Central memory CD4-positive, alpha-beta T cell (primary cell): ENCODE results near the gene FOXL1.

Experiments used
- DNase-seq: peaks from one replicate; pipeline ENCODE4 v3.0.0; 2022

Gene FOXL1

GRCh38 chr16:86608301-86608747 lies 30.0 kb downstream of the FOXL1 start:
- DNase-seq = no peak

- no peak for DNase-seq
Measured at GRCh38 chr16:86609115-86609514, 30.8 kb downstream of the FOXL1 start.

GRCh38 chr16:86609661-86610060 lies 31.3 kb downstream of the FOXL1 start:
- no peak for DNase-seq

DNA sequence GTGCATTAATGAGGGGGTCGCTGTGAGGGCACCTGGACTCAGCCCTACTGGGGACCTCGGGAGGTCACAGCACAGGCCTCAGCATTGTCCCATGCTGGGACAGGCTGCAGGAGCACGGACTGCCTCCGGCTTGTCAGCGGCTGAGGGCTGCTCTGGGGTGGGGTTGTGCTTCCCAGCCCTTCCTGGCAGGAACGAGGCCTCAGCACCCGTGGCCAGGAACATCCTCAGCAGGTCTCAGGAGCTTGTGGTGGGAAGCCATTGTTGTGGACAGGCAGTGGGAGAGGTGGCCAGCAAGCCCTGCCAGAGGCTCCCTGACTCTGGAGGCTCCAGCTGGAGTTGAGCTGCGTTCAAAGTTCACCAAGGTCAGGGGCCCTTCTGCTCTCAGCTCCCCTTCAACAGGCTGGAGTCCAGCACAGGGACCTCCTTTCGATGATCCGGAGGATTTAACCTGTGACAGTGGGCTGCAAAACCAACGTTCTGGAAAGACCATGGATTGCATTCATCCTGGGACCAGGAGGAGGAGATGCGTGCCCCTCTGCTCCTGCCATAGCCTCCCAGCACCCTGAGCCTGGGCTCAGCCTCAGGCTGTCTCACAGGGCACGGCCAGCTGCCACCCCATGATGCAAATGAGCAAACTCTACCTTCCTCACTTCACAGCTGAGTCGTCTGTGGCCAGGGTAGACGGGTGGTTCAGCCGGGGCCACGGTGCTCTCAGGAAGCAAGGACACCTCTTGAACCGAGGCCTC lies 32.6 kb downstream of the FOXL1 start:
- DNase-seq = no peak

DNA sequence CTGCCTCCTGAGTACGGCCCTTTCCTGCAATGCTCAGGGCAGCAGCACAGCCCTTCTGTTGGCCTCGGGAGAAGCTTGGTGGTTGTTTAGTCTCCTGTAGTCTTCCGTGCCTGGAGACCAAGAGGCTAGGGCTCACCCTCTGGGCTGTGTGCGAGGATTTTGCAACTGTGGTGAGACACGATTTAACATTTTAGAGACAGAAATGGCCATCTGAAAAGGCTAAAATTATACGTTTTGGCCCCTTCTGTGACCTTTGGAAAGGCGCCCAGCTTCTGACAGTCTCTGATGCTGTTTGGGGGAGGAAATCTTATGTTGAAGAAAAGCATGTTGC lies 33.1 kb downstream of the FOXL1 start:
- DNase-seq = no peak

DNA sequence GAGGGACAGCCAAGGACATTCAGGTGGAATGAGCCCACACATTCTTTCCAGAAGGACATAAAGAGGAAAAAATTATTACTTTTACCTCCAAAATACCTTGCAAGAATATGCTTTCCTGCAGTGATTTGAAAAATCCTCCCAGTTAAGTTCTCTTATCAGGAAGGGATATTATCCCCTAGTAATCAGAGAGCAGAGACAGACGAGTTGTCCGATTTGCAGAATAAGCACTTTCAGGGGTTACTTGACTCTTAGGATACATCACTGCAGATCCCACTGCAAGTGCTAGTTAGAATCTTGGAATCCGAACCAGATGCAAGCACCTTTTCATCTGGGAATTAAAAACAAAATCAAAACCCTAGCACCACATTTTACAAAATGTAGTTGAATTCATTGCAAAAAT lies 33.6 kb downstream of the FOXL1 start:
- no peak for DNase-seq

GRCh38 chr16:86614699-86615098 lies 36.4 kb downstream of the FOXL1 start:
- DNase-seq = no peak

DNA sequence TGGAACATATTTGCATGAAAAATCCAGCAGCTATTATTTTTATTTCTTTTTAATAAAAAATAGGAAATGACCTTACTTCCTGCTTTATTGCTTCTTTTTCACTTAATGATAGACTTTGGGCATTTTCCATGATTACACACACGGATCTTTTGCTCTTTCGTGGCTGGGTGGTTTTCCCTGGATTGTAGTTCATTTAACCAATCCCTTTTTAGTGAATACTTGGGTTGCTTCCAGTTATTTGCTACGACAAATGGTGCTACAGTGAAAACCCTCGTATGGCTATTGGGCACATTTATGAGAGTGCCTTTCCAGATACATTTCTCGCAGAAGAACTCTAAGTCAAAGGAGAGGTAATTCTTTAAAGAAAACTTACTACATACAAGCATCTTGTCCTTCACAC lies 38.6 kb downstream of the FOXL1 start:
- no peak for DNase-seq

GRCh38 chr16:86618431-86619238 lies 40.3 kb downstream of the FOXL1 start:
- DNase-seq = no peak

DNA sequence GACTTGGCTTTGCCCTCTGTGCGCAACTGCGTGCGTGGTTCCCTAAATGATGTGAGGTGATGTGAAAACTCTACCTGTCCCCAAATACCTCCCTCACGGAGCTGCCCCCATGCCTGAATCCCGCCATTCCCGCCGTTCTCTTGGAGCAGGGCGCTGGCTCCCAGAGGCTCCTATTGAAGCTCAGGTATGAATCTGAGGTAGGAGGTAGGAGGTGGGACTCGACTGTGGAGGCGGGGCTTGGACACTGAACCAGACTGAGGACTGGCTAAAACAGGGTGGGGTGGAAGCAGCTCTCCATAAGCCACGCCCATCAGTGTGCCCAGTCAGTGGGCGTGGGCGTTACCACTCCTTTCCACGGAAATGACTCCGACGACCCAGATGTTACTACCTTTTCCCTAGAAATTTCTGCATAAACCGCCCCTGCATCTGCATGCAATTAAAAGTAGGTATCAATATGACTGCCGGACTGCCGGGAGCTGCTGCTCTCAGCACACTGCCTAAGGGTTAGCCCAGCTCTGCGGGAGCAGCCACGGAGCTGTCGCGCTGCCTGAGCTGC lies 41.0 kb downstream of the FOXL1 start:
- DNase-seq = no peak

DNA sequence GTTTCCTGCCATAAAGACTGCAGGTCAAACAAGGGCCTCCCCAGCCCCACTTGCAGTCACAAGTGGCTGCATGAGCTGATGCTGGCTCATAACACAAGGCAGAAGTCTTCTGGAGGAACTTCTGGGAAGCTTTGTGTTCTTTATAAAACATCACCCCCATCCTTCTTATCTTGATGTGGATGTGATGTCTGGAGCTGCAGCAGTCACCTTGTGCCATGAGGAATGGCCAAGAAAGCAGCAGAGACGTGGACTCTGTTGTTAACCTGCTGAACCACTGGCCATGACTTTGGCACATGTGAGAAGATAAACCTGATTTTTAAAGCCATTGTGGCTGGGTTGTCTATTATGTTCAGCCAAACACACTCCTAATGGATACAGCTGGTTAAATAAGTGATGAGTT lies 41.8 kb downstream of the FOXL1 start:
- no peak for DNase-seq

DNA sequence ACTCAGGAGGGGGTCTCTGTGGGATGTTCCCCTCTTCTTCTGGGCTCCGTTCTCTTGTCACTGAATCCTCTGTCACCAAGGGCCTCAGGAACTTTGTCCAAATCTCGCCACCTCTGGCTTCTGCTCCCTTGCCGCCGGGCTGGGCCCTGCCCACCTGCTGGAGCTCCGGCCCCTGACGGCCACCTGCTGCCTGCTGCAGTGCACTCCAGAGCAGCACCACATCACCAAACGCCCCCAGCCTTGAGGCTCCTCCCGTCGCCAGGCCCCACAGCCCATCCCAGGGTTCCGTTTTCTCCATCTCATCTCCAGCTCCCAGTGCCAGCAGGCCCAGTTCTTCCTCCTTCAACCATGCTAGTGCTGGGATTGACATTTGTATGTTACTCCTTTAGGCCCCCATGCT lies 43.6 kb downstream of the FOXL1 start:
- DNase-seq = no peak

DNA sequence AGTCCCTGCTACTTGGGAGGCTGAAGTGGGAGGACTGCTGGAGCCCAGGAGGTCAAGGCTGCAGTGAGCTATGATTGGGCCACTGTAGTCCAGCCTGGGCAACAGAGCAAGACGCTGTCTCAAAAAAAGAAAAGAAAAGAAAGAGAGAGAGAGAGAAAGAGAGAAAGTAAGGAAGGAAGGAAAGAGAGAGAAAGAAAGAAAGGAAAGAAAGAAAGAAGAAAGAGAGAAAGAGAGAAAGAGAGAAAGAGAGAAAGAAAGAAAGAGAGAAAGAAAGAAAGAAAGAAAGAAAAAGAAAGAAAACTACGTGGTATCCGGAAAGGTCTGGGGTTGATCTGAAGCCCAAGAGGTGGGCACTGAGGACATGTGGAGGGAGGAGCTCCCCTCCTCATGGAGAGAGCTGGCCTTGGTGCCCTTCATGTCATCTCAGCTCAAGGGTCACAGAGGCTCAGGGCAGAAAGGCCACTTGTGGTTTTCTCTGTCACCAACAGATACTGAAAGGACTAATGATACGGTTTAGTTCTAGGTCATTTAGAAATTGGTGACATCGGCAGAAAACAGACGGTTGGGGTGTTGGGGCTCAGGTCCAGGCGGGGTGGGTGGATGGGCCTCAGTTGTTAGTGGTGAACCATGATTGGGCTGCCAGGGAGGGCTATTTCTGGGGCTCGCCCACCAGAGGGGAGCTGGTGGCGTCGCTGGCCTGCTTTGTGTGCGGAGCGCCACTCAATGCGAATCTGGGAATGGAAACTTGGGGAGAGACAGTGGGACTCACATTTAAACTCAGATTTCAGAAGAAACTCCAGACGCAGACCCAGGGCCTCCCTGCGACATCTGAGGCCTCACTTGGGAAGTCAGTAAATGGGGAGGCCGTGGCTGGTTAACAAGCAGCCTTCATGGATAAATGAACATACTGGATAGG lies 44.6 kb downstream of the FOXL1 start:
- no peak for DNase-seq

DNA sequence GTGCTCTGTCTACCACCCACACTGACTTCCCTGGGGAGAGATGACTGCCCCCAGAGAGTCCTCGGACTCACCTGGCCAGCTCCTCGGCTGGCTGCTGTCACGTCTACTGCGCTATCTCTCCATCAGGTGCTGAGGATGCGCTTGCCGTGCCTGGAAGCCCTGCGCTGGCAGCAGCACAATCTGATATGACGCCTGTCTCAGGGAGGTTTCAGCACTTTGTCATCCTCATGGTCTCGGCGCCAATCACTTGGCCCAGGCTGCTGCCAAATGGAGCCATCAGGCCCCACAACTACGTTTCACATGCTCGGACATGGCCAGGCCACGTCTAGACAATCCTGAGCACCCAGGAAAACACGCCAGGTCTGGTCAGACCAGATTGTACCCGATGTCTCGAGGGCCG lies 46.7 kb downstream of the FOXL1 start:
- no peak for DNase-seq

DNA sequence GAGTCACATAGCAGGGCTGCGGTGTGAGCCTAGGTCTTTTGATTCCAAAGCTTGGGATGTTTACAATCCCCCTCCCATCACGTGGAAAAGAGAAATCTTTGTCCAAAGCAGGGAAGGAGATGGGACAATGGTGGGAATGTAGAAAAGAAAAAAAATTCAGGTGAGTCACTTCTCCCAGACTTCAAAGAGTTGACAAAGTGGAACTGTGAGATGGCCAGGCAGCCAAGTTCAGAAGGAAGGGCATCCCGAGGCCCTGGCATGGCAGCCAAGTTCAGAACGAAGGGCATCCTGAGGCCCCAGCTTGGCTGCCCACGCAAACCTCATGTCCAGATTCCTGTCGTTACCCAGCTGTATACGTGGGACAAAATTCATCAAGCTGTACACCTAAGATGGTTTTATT lies 47.5 kb downstream of the FOXL1 start:
- no peak for DNase-seq

DNA sequence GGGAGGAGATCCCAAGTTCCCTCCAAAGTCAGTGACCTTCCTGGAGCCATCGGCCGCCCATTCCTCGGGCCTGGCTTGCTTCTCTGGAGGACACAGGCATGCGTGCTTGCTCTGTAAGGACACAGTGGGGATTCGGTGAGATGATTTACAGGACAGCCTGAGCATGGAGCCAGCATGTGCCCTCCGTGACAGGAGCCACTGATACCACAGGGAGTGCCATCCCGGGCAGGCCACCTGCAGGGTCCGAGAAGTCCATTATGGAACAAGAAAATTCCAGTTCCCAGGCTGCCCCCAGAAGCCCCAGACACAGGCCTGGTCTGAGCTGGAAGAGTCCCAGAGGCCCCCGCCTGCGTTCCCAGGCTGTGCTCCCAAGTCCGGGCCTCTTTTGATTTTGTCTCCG lies 47.9 kb downstream of the FOXL1 start:
- no peak for DNase-seq

- no peak for DNase-seq
Measured at GRCh38 chr16:86626966-86627365, 48.6 kb downstream of the FOXL1 start.

DNA sequence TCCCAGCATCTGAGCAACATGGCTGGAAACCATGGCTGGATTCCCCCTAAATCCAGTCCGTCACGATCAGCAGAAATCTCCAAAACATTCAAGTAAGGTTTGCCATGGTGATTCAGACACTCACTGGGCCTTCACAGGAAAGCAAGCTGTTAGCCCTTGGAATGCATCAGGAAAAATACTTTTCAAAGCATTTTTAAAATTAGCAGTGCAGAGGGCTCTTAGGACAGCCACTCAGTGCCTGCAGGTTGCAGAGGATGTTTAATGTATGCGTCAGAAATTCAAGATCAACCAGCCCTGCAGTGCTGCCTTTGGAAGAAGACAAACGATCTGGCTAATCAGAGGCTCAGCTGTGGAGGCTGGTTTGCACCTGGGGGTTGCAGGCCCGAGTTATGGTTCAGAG lies 50.3 kb downstream of the FOXL1 start:
- DNase-seq = no peak

- DNase-seq = no peak
Measured at GRCh38 chr16:86630471-86630870, 52.1 kb downstream of the FOXL1 start.

DNA sequence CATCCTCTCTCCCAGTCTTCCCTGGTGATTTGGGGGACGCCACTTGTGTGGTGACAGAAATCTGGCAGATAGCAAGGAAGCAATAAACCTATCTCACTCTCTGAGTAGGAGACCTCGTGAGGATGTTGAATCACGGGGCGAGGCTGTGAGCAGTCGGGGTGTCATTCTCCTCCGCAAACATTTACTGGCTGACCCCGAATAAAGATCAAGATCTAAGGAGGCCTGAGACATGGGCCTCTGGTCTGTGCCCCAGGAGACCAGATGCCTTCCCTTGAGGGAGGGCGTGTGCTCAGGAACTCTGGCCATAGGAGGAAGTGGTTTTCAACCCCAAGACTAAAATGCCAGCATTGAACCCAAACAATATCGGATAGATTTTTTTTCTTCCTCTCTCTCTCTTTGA lies 53.1 kb downstream of the FOXL1 start:
- no peak for DNase-seq
